AG10803 (cell line): ENCODE results near the gene ARMH3.
A peak's percentile ranks its signal among the peaks of the same experiment; 100 is the strongest.

Experiments
- DNase-seq: peaks from one replicate; pipeline ENCODE4 v3.0.0; 2010; ENCODE audit warnings: low read depth
- H3K4me3 ChIP-seq: 2 replicates; pipeline ENCODE4 v1.5.1; 2011; ENCODE audit warnings: mild to moderate bottlenecking, low read length, control low read depth
- TF ChIP-seq, protein P1 (sequence below): conservative IDR thresholded peaks from 2 replicates; pipeline ENCODE4 v1.5.1; 2011; ENCODE audit warnings: mild to moderate bottlenecking, low read length, control low read depth, inconsistent platforms

ARMH3 gene

DNA sequence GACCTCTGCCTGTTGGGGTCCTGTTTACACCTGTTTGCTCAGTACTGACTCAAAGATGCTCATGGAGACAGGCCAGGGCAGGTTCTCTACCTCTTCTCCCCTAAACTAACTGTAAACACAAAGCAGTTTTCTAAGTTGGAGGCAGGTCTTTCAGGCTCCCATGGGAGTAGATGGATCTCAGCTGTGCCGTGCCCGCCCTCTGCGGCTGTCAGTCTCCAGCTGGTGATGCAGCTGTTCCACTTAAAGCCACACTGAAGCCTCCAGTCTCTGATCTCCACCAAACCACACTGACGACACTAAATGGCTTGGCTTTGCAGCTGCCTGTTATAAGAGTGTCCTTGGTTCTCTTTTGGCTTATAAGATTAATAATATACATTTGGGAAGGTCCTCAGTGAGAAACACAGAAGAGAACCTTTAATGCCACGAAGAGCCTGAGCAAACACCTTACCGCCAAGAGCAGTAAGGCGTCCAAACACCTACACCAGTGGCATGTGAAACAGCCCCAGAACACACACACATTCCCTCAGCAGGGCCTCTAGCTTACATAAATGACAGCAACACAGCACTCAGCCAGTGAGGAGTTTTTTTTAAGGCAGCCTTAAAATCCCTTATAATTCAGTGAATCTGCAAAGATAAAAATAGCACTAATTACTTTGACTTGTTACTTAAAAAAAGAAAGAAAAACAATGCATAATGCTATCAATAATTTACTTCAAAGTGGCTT lies 152.0 kb downstream of the ARMH3 start:
- no peak for DNase-seq
- no peak overlapping the region for H3K4me3 ChIP-seq
- TF ChIP-seq, protein P1, sequence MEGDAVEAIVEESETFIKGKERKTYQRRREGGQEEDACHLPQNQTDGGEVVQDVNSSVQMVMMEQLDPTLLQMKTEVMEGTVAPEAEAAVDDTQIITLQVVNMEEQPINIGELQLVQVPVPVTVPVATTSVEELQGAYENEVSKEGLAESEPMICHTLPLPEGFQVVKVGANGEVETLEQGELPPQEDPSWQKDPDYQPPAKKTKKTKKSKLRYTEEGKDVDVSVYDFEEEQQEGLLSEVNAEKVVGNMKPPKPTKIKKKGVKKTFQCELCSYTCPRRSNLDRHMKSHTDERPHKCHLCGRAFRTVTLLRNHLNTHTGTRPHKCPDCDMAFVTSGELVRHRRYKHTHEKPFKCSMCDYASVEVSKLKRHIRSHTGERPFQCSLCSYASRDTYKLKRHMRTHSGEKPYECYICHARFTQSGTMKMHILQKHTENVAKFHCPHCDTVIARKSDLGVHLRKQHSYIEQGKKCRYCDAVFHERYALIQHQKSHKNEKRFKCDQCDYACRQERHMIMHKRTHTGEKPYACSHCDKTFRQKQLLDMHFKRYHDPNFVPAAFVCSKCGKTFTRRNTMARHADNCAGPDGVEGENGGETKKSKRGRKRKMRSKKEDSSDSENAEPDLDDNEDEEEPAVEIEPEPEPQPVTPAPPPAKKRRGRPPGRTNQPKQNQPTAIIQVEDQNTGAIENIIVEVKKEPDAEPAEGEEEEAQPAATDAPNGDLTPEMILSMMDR: no peak

DNA sequence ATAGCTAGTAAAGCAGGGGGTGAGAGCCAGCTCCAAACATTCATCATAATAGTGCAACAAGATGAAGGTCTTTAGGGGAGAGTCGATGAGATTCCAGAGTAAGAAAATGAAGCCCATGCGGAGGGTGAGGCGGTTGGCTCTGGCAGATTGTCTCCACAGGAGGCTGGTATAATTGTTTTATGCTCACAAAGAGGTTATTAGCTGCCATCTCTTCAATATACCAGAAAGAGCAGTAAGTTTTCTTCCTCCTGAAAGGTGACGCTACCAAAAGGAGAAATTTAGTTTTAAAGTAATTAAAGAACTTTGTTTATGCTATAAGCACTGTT lies 153.2 kb downstream of the ARMH3 start:
- TF ChIP-seq, protein P1: no peak
- H3K4me3 ChIP-seq: no peak overlapping the region
- no peak for DNase-seq

DNA sequence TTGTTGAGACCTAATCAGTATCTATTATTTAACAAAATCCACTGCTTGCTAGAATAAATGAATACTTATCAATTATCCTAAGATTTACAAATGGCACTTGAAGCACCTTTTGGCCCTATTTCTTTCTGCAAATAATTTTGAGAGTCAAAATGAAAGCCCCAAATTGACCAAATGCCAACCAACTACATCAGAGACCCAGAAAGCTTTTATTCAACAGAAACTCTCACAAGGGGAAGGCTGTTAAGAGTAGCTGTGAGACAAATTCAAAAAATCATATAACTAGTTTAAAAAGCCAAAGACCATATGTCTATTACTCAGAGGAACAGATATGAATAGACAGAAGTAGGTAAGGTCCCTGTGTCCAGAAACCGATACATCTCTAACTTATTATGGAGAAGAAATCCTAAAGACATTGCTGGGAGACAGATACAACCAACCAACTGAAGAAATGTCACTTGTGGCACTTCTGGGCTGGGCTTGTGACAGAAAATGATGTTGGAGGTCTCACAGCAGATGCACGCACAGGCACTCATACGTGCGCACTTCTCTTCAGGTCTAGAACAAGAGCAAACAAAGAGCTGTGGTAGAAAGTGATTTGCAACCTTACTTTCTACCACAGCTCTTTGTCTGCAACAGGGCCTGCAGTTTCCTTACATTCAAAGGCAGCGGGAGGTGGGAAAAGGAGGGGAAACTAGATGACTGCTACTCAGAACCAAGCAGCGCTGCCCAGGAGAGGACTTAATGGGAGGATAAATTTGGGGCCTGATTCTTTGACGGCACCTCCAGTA lies 153.7 kb downstream of the ARMH3 start:
- TF ChIP-seq, protein P1: no peak
- no peak overlapping the region for H3K4me3 ChIP-seq
- no peak for DNase-seq

DNA sequence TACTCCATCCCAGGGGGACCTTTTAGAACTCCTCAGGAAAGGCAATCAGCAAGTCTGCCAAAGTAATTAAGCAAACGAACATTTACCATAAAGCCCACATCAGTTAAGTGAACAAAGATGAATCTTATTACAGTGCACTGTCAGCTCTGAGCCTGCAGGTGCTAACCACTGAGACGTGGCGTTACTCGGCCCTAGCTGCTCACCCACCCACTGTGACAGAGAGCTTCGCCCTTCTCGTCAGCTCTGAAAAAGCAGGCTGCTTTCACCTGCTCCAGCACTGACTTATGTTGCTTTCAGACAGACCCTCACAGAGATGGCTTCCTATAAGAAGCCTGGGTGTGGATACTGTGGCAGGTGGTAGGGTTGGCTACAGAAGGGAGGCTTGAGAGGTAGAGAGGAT lies 154.6 kb downstream of the ARMH3 start:
- H3K4me3 ChIP-seq: no peak overlapping the region
- DNase-seq: no peak
- TF ChIP-seq, protein P1: no peak

DNA sequence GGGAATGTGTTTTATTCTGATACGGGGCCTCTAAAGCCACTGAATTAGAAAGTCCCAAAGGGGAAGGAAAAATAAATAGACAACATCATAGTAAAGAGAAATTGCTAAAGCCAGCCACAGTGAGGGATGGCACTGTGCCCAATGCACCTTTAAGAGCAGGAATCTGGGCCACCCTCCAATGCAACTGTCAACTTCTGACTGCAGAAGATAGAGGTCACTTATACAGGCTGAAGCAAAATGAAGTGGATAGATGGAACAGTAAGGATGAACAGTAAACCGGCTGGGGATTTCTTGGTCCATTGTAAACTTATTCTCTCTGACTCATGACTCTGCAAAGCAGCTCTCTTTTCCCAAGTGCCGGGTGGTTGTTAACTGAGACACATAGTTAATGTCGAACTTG lies 158.3 kb downstream of the ARMH3 start:
- no peak for DNase-seq
- no peak overlapping the region for H3K4me3 ChIP-seq
- TF ChIP-seq, protein P1: no peak

GRCh38 chr10:101896225-101896877 lies 159.6 kb downstream of the ARMH3 start:
- DNase-seq: peak; percentile 4
- TF ChIP-seq, protein P1: no peak
- no peak overlapping the region for H3K4me3 ChIP-seq
